Right atrium auricular region (tissue), 2 donors: ENCODE results near the gene PRSS33. TPM values are rescaled to one million over a fixed set of nuclear protein-coding genes. Genes with fewer than 3 reads are reported as not detected.

Source experiments
- DNase-seq: peaks from one replicate; pipeline ENCODE4 v3.0.0-alpha.2; 2019; ENCODE audit warnings: low spot score
- H3K27ac ChIP-seq, 2 donors: fragments of 200-600 bp; sonication (generic); 1 replicate in 1 of 2; 2 replicates in 1 of 2; pipeline ENCODE4 v1.5.1; 2016 to 2019
- H3K27me3 ChIP-seq, 2 donors: fragments of 200-600 bp; sonication (generic); one replicate each; pipeline versions ENCODE4 v1.5.1 to v1.6.0; 2017 to 2019
- H3K36me3 ChIP-seq: fragments of 200-600 bp; sonication (generic); one replicate; pipeline ENCODE4 v1.5.1; 2016
- H3K4me1 ChIP-seq, 2 donors: fragments of 200-600 bp; sonication (generic); one replicate each; pipeline versions ENCODE4 v1.5.1 to v1.6.0; 2017 to 2019
- H3K4me3 ChIP-seq, 2 donors: fragments of 200-600 bp; sonication (generic); 1 replicate in 1 of 2; 2 replicates in 1 of 2; pipeline ENCODE4 v1.5.1; 2017 to 2019; ENCODE audit warnings: mild to moderate bottlenecking in 1 of 2, moderate library complexity in 1 of 2
- H3K9me3 ChIP-seq, 2 donors: fragments of 200-600 bp; sonication (generic); one replicate each; pipeline ENCODE4 v1.5.1; 2019
- CTCF ChIP-seq, 2 donors: fragments of 200-600 bp; sonication (generic); IDR thresholded peaks; one replicate each; pipeline ENCODE4 v1.5.1; 2019; ENCODE audit warnings: antibody characterized with exemption in 2 of 2
- total RNA-seq, 2 donors: library from RNA; depleted of rRNA; stranded (reverse); fragments of >200 nt; gene quantifications; one replicate each; pipeline ENCODE4 v1.1.0, GENCODE V29; 2016

Gene PRSS33
- total RNA-seq, 2 donors from 2014 or later, result not detected

DNA sequence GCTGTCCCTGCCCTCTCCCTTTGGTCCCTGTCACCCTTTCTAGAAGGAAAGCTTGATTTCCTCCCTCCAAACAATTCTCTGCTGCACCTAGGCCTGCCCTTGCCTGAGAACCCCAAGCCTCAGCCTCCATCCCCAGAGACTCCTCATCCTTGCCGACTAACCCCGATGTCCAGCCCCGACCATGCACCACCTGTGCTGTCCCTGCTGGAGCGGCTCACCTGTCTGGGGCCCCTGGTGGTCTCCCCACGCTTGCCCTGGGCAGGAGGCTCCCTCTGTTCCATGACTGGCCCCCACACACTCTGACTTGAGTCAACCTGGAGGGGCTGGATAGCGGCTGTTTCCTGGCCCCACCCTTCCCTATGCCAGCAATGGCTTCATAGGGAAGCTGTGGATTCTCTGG is 46.9 kb downstream of the PRSS33 start:
- no peaks in the 10 kb centered on the region for H3K4me1 ChIP-seq
- H3K36me3 ChIP-seq, result no peaks in the 10 kb centered on the region
- H3K27ac ChIP-seq, result no peak overlapping the region
- TF ChIP-seq CTCF (IDR thresholded peaks at IDR 0.05), result no peak
- DNase-seq, result no peak
- no peaks in the 10 kb centered on the region for H3K9me3 ChIP-seq
- no peaks in the 10 kb centered on the region for H3K27me3 ChIP-seq
- no peak overlapping the region for H3K4me3 ChIP-seq

DNA sequence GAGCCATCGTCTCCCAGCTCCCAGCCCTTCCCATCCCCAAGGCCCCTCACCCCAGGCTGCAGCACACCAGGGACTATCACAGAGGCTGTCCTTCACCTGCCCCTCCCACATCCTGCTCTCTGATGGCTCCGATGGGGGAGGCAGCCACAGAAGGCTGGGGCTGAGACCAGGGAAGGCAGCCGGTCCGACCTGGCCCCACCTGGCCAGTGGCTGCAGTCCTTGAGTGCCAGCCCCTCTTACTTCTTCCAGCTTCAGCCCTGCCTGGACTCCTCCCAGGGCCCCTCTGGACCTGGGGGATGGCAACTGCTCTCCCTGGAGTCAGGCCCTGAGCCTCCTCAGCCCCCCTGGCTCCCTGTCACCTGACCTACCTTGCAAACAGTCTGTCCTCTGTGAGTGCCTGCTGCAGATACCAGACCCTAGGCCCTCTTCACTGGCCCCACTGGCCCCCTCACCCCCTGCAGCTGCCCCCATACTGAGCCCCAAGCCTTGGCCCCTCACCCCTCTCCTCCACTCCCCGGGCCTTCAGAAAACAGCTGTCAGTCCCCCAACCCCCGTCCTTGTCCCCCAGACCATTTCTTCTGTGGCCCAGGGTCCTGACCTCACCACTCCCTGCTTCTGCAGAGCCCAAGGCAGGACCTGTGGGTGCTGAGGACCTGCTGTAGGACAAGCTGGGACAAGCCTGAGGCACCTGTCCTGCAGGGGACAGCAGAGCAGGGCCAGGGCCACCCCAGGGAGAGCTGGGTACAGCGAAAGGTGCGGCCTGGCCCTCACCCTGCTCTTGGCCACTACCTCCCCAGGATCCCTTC is 47.5 kb downstream of the PRSS33 start:
- H3K27me3 ChIP-seq, result no peaks in the 10 kb centered on the region
- H3K36me3 ChIP-seq, result no peaks in the 10 kb centered on the region
- no peaks in the 10 kb centered on the region for H3K9me3 ChIP-seq
- no peak overlapping the region for H3K27ac ChIP-seq
- DNase-seq, result no peak
- H3K4me3 ChIP-seq, result no peak overlapping the region
- H3K4me1 ChIP-seq, result no peaks in the 10 kb centered on the region
- no peak for TF ChIP-seq CTCF (IDR thresholded peaks at IDR 0.05)

DNA sequence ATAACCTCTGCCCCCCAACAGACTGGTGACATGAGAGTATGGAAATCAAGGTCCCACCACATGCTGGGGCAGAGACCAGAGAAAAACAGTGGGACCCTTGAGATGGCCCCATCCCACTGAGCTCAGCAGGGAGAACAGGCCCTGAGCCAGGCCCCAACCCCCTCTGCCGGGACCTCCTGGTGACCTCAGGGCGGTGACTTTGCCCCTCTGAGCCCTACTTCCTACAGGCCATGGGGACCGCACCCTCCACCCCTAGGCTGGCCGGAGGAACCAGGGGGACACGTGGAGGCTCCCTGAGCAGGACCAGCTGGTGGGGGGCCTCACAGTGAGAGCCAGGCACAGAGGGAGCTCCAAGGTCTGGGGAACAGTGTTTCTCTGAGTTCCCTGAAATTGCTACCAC is 48.7 kb downstream of the PRSS33 start:
- H3K4me1 ChIP-seq, result no peaks in the 10 kb centered on the region
- H3K27me3 ChIP-seq, result no peaks in the 10 kb centered on the region
- no peak overlapping the region for H3K4me3 ChIP-seq
- no peaks in the 10 kb centered on the region for H3K9me3 ChIP-seq
- H3K27ac ChIP-seq, result no peak overlapping the region
- no peaks in the 10 kb centered on the region for H3K36me3 ChIP-seq
- TF ChIP-seq CTCF (IDR thresholded peaks at IDR 0.05), result no peak
- no peak for DNase-seq

DNA sequence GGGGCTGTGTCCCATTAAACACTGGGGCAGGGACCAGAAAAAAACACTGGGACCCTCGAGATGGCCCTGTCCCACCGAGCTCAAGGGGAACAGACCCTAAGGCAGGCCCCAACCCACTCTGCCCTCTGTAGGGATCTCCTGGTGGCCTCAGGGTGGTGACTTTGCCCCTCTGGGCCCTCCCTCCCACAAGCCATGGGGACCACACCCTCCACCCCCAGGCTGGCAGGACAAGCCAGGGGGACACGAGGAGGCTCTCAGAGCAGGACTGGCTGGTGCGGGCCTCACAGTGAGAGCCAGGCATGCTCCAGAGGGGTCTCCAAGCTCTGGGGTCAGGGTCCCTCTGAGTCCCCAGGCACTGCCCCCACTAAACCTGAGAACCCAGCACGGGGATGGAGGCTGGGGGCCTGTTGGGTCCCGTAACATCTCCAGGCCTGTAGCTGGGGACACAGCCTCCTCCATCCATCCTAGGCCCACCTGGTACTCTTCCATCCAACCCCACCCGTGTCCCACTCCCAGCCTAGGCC is 49.4 kb downstream of the PRSS33 start:
- H3K36me3 ChIP-seq, result no peaks in the 10 kb centered on the region
- H3K4me3 ChIP-seq, result no peak overlapping the region
- DNase-seq, result no peak
- H3K27me3 ChIP-seq, result no peaks in the 10 kb centered on the region
- no peaks in the 10 kb centered on the region for H3K9me3 ChIP-seq
- no peak overlapping the region for H3K27ac ChIP-seq
- no peaks in the 10 kb centered on the region for H3K4me1 ChIP-seq
- no peak for TF ChIP-seq CTCF (IDR thresholded peaks at IDR 0.05)

DNA sequence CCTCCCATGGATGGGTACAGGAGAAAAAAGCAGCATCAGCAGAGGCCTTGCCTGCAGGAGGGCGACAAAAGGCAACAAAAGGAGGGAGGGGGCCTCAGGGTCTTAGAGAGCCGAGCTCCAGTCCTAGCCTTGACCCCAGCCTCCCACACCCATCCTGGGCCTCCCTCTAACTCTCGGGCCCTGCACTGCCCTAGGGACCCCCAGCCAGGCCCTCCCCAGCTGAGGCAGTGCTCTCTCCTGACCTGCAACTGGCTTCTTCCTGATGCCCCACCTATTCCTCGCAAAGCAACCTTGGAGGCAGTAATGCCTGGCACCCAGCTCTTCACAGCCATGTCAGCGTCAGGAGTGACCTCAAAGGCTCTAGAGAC is 50.1 kb downstream of the PRSS33 start:
- no peaks in the 10 kb centered on the region for H3K27me3 ChIP-seq
- no peaks in the 10 kb centered on the region for H3K4me1 ChIP-seq
- H3K27ac ChIP-seq, result no peak overlapping the region
- TF ChIP-seq CTCF (IDR thresholded peaks at IDR 0.05), result no peak
- H3K4me3 ChIP-seq, result no peak overlapping the region
- no peaks in the 10 kb centered on the region for H3K36me3 ChIP-seq
- no peak for DNase-seq
- H3K9me3 ChIP-seq, result no peaks in the 10 kb centered on the region
